K562 (cell line): ENCODE measurements around the gene TMEM234. TPM values are rescaled to one million over a fixed set of nuclear protein-coding genes. Genes with fewer than 3 reads are reported as not detected.

Experiments
- AFF1 ChIP-seq, 2 experiments: fragments of 450-650 bp; IDR thresholded peaks; 2 replicates each; pipeline ENCODE4 v1.6.1; 2018; ENCODE audit warnings: mild to moderate bottlenecking in 2 of 2, low read depth in 1 of 2; ENCODE audit not compliant: partially characterized antibody in 2 of 2
- ATF3 ChIP-seq, 2 experiments: fragments of 450-650 bp in 1 of 2; sonication (generic) in 1 of 2; formaldehyde crosslinking in 1 of 2; IDR thresholded peaks in 1 of 2; conservative IDR thresholded peaks in 1 of 2; 2 replicates each; pipeline versions ENCODE4 v1.6.1 to v1.8.1; 2016 to 2023; ENCODE audit warnings: mild to moderate bottlenecking in 2 of 2, moderate library complexity in 2 of 2, inconsistent platforms in 1 of 2, missing genetic modification reagents in 1 of 2
- BDP1 ChIP-seq: IDR thresholded peaks from 3 replicates; pipeline ENCODE4 v1.6.1; 2011; ENCODE audit not compliant: insufficient read length, insufficient read depth
- E2F8 ChIP-seq: fragments of 450-650 bp; IDR thresholded peaks from 2 replicates; pipeline ENCODE4 v1.7.1; 2018; ENCODE audit warnings: mild to moderate bottlenecking, low read depth; ENCODE audit not compliant: partially characterized antibody
- HOXB6 ChIP-seq: fragments of 250-450 bp; sonication (Bioruptor Pico); IDR thresholded peaks from 2 replicates; pipeline ENCODE4 v1.5.1; 2022; ENCODE audit warnings: mild to moderate bottlenecking, borderline replicate concordance
- JUN ChIP-seq, 2 experiments: sonication (generic) in 1 of 2; formaldehyde crosslinking in 1 of 2; IDR thresholded peaks; 2 replicates each; pipeline versions ENCODE4 v1.6.1 to v1.8.0; 2012 to 2022; ENCODE audit warnings: borderline replicate concordance in 2 of 2, mild to moderate bottlenecking in 2 of 2, improper control_type of control experiment in 1 of 2, low read depth in 1 of 2, low read length in 1 of 2, missing genetic modification reagents in 1 of 2
- KAT2B ChIP-seq: IDR thresholded peaks from one replicate; pipeline ENCODE4 v1.6.1; 2012; ENCODE audit warnings: low read depth, mild to moderate bottlenecking, control low read depth, inconsistent platforms, low read length, moderate library complexity
- MAZ ChIP-seq, 2 experiments: fragments of 450-650 bp in 1 of 2; sonication (generic) in 1 of 2; formaldehyde crosslinking; IDR thresholded peaks in 1 of 2; conservative IDR thresholded peaks in 1 of 2; 2 replicates each; pipeline versions ENCODE4 v1.4.0 to v1.5.0; 2020; ENCODE audit warnings: mild to moderate bottlenecking in 1 of 2, missing genetic modification reagents in 1 of 2
- MTA3 ChIP-seq: fragments of 450-650 bp; formaldehyde crosslinking; IDR thresholded peaks from 2 replicates; pipeline ENCODE4 v1.6.1; 2017; ENCODE audit warnings: mild to moderate bottlenecking, borderline replicate concordance
- NR2C2 ChIP-seq, 2 experiments: fragments of 200-800 bp in 1 of 2; sonication (Bioruptor generic) in 1 of 2; sonication (generic) in 1 of 2; formaldehyde crosslinking in 1 of 2; IDR thresholded peaks; 2 replicates each; pipeline versions ENCODE4 v1.6.1 to v1.8.0; 2016 to 2022; ENCODE audit warnings: mild to moderate bottlenecking in 1 of 2, missing compliant biosample characterization in 1 of 2, missing genetic modification characterization in 1 of 2, missing genetic modification reagents in 1 of 2
- SMAD1 ChIP-seq: fragments of 150-350 bp; IDR thresholded peaks from 2 replicates; pipeline ENCODE4 v1.6.1; 2014; ENCODE audit warnings: low read length, low read depth; ENCODE audit not compliant: partially characterized antibody
- SP1 ChIP-seq: sonication (generic); formaldehyde crosslinking; IDR thresholded peaks from 2 replicates; pipeline ENCODE4 v1.8.1; 2022; ENCODE audit warnings: mild to moderate bottlenecking, missing genetic modification reagents
- SP2 ChIP-seq: IDR thresholded peaks from 2 replicates; pipeline ENCODE4 v1.6.1; 2011; ENCODE audit warnings: mild to moderate bottlenecking, low read depth, low read length, moderate library complexity; ENCODE audit not compliant: poor library complexity, severe bottlenecking; ENCODE audit errors: extremely low read depth
- TCF7 ChIP-seq: sonication (generic); IDR thresholded peaks from 2 replicates; pipeline ENCODE4 v1.6.1; 2016; ENCODE audit warnings: antibody characterized with exemption, borderline replicate concordance
- TSC22D4 ChIP-seq: fragments of 450-650 bp; IDR thresholded peaks from 2 replicates; pipeline ENCODE4 v1.6.1; 2016; ENCODE audit warnings: missing genetic modification characterization, missing biosample characterization, control low read depth
- ZNF184 ChIP-seq: sonication (generic); formaldehyde crosslinking; IDR thresholded peaks from 2 replicates; pipeline ENCODE4 v1.5.0; 2020; ENCODE audit warnings: missing genetic modification reagents
- ZNF224 ChIP-seq: sonication (generic); formaldehyde crosslinking; IDR thresholded peaks from 2 replicates; pipeline ENCODE4 v1.8.0; 2022; ENCODE audit warnings: mild to moderate bottlenecking, missing genetic modification reagents
- polyA plus RNA-seq, 8 experiments: library from polyadenylated mRNA; depleted of rRNA in 4 of 8; stranded (reverse) in 5 of 8; unstranded in 3 of 8; fragments of >200 nt; fragmentation: Nextera tagmentation in 2 of 8; fragmentation: Illumina TruSeq in 1 of 8; extraction: Ambion mirVana in 2 of 8; extraction: Trizol in 1 of 8; gene quantifications; 2 replicates each; pipeline versions ENCODE4 v1.2.1 to v1.2.3, GENCODE V29; 2011 to 2014; ENCODE audit warnings: inconsistent platforms in 1 of 8, missing spikeins in 1 of 8
- total RNA-seq, 7 experiments: library from RNA; depleted of rRNA in 6 of 7; stranded (reverse); fragments of >200 nt in 6 of 7; fragmentation: Illumina TruSeq in 2 of 7; extraction: Trizol in 2 of 7; gene quantifications; 2 replicates each; pipeline versions ENCODE4 v1.2.1 to v1.2.3, GENCODE V29; 2011 to 2021; ENCODE audit warnings: low replicate concordance in 1 of 7

The TMEM234 gene
- total and polyA plus RNA-seq, 9 of the 15 experiments (the other 6 are each of a cell fraction or from before 2014, with no cell fraction given) = 5.0 to 12.9 (median 7.6) TPM

GRCh38 chr1:32221980-32222755 is at the start of gene TMEM234, which contains the start of gene EIF3I (continued):
- TF ChIP-seq AFF1 (IDR thresholded peaks at IDR 0.05; ENCODE audit: low read depth in 1 of 2, partially characterized antibody in 2 of 2) (peak in 1 of 2 experiments; percentile 51), SMAD1 (peak; percentile 68), BDP1 (no peak), SP1 (CRISPR knock-in tag) (peak; percentile 89), NR2C2 (CRISPR knock-in tag; IDR thresholded peaks at IDR 0.05) (peak; percentile 94), NR2C2 (tag; IDR thresholded peaks at IDR 0.05) (peak; percentile 99), ZNF224 (CRISPR knock-in tag) (peak; percentile 87; the same call in 1 of the 2 replicates), KAT2B (no peak), HOXB6 (CRISPR knock-in tag) (no peak), MTA3 (peak; percentile 54; the same call in 1 of the 2 replicates), TCF7 (0 out of 2 replicates have a peak, but pooled peaks have one; percentile 30), SP2 (no peak), TSC22D4 (tag) (no peak), MAZ (CRISPR knock-in tag; conservative IDR thresholded peaks at IDR 0.05 in 1 of 2, IDR thresholded peaks at IDR 0.05 in 1 of 2) (peak; percentile 64 to 73), ATF3 (IDR thresholded peaks at IDR 0.05) (peak; percentile 37; the same call in 1 of the 2 replicates), ATF3 (CRISPR knock-in tag; conservative IDR thresholded peaks at IDR 0.05) (no peak), E2F8 (peak; percentile 95), ZNF184 (CRISPR knock-in tag) (no peak), JUN (IDR thresholded peaks at IDR 0.05; ENCODE audit: borderline replicate concordance, low read depth, low read length) (peak; percentile 49; the same call in 1 of the 2 replicates), JUN (CRISPR knock-in tag; IDR thresholded peaks at IDR 0.05; ENCODE audit: borderline replicate concordance) (no peak)
